RCC 7860 (cell line): ENCODE measurements around the gene TUBGCP6.
"Not testable (repeated sequence)": the region's sequence is repeated elsewhere in the genome, so short reads cannot be mapped to it uniquely, and the experiment has no call there.

Experiments used
- DNase-seq: peaks from one replicate; pipeline ENCODE4 v3.0.0-alpha.2; 2015; ENCODE audit warnings: low spot score
- FAIRE-seq: peaks from 2 replicates; lab custom pipeline; 2012; peaks lifted over from hg19 to GRCh38; lab: Jason Lieb, UNC

Gene TUBGCP6

DNA sequence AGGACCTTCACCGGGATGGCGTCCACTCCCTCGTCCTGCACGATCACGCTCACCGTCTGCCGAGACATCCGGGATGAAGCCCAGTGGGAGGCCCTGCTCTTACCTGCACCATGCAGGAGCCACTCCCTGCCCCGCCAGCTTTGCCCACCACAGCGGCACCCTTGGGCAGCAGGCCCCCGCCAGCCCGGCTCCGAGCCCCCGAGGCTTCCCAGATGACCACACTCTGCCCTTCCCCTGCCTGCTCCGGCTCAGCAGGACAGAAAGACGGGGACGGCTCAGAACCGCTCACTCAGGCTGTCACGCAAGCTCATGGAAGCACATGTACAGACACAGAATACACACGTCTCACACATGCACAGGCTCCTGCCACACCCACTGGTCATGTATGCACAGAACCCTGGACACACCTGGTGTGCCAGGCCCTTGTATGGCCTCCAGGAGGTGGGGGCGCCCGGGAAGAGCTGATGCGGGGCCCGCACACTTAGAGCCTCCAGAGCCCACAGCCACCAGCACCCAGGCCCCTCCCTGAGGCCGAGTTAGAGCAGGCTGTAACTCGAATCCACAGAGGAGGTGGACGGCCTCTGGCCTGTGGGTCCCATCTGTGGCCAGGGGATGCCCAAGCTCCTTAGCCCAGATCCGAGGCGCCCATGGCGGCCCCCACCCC, 34.3 kb upstream of the TUBGCP6 start:
- no peak for FAIRE-seq
- no peak for DNase-seq

DNA sequence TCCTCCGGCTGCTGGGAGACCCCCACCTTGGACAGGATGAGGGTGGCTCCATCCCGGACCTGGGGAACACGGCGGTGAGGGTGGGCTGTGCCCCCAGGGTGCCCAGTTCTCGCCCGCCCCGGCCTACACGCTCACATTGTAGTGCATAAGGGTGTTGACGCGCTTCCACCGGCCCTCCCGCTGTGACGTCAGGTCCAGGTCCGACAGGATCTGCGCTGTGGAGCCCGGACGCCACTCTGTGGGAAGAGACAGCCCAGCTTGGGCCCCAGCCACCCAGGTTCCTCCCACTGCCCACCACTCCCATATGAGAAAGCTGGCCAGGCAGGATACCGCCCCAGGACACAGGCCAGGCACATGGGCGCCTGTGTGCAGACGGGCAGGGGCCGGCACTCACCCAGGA, 33.6 kb upstream of the TUBGCP6 start:
- no peak for DNase-seq
- FAIRE-seq: no peak

DNA sequence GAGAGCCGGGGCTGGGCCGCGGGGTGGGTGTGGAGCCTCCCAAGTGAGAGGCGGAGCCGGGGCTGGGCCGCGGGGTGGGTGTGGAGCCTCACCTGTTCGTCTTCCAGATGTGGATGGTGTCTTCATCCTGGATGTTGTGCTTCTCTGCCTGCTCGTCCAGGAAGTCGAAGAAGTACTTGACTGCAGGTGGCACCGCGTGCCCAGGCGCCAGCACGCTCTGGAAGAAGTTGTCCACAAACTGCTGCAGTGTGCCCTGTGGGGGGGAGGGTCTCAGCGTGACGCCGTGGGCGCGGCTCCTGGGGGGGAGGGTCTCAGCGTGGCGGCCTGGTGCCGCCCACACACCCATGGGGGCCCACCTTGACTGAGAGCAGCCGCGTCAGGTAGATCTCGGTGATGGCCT, 32.9 kb upstream of the TUBGCP6 start:
- DNase-seq: no peak
- FAIRE-seq: no peak

DNA sequence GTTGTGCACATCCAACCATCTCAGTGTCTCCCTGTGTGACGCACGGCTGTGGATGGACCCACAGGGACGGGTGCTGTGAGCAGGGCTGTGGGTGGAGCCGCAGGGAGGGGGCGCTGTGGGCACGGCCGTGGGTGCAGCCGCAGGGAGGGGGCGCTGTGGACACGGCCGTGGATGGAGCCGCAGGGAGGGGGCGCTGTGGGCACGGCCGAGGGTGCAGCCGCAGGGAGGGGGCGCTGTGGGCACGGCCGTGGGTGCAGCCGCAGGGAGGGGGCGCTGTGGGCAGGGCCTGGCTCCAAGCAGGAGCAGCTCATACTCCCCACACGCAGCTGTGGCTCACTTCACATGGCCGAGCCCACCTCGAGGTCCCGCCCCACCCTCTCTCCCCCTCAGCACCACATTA, 31.3 kb upstream of the TUBGCP6 start:
- DNase-seq (no peak), FAIRE-seq (no peak)

DNA sequence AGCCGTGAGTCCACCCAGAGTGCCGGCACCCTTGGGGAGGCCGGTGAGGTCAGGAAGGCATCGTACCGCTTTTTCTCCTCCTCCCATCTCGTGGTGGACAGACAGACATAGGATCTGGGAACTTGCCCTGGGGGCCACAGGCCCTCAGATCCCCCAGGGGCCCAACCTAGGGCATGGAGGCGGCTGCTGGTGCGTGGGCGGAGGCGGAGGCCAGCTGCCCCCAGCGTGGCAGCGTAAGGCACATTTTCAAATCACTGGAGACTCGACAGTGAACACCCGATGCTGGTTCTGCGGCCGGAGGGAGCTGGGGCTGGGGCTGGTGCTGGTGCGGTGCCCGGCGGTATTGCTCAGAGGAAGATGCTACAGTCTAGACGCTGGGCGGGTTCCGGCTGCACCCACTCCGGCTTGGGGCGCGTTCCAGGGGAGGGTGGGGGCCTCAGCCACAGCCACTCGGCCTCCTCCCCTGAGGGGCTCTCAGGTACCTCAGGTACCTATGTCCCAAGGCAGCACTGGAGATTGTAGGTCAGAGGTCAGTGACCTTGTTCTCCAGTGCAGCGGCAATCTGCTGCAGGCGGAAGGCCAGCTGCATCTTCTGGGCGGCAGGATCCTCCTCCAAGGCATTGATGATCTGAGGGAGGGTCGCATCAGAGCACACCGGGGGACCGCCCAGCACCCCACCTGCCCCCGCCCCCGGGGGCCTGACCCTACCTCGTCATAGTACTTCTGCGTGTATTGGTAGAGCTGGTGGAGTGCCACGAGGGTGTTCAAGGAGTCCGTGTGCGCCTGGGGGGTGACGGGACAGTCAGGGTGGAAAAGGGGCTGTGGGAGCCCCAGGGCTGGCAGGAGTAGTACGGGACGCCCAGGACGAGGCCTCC, 30.6 kb upstream of the TUBGCP6 start:
- DNase-seq (no peak), FAIRE-seq (no peak)

DNA sequence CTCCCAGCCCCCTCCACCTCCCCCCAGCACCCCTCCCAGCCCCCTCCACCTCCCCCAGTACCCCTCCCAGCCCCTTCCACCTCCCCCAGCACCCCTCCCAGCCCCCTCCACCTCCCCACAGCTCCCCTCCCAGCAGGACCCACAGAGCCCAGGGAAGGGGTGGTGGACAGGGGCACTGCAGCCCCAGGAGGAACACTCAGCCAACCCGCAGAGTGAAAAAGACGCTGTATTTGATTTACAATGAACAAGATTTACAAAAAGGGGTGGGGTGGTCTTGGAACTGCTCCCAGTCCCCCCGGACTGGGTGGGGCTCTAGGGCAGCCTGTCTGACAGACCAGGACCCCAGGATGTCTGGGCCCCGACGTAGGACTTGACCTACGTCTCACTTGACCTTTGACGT, 29.9 kb upstream of the TUBGCP6 start:
- DNase-seq: no peak
- FAIRE-seq: no peak

DNA sequence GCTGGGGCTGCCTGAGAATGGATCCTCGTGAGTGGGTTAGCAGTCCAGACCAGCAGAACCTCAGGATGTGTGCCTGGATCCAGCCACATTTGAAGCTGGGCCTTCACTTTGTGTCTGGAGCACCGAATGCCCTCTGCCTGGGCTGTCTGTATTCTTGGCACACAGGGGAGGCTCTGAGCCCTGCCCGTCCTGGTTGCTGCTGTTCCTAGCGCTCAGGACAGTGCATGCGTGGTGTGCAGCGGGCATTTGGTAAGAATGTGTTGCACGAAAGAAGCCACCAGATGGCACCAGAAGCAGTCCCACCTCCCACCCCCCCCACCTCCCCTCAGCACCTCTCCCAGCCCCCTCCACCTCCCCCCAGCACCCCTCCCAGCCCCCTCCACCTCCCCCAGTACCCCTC, 29.5 kb upstream of the TUBGCP6 start:
- FAIRE-seq (no peak), DNase-seq (peak; percentile 21)

DNA sequence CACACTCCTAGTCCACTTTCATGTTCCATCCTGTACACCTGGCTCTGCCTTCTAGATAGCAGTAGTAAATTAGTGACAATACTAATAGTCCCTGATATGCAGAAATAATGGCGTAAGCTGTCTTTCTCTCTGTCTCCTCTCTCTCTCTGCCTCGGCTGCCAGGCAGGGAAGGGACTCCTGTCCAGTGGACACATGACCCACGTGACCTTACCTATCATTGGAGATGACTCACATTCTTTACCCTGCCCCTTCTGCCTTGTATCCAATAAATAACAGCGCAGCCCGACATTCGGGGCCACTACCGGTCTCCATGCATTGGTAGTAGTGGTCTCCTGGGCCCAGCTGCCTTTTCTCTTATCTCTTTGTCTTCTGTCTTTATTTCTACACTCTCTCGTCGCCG, 29.0 kb upstream of the TUBGCP6 start:
- FAIRE-seq, DNase-seq: not testable (repeated sequence)

DNA sequence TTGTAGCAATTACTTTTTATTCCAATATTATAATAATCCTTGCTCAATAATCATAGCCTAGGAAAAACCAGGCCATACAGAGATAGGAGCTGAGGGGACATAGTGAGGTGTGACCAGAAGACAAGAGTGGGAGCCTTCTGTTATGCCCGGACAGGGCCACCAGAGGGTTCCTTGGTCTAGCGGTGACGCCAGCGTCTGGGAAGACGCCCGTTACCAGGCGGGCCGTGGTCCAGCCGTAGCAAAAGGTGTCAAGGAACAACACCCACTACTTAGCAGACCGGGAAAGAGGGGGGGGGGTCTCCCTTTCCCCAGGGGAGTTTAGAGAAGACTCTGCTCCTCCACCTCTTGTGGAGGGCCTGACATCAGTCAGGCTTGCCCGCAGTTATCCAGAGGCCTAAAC, 28.5 kb upstream of the TUBGCP6 start:
- FAIRE-seq, DNase-seq: not testable (repeated sequence)

DNA sequence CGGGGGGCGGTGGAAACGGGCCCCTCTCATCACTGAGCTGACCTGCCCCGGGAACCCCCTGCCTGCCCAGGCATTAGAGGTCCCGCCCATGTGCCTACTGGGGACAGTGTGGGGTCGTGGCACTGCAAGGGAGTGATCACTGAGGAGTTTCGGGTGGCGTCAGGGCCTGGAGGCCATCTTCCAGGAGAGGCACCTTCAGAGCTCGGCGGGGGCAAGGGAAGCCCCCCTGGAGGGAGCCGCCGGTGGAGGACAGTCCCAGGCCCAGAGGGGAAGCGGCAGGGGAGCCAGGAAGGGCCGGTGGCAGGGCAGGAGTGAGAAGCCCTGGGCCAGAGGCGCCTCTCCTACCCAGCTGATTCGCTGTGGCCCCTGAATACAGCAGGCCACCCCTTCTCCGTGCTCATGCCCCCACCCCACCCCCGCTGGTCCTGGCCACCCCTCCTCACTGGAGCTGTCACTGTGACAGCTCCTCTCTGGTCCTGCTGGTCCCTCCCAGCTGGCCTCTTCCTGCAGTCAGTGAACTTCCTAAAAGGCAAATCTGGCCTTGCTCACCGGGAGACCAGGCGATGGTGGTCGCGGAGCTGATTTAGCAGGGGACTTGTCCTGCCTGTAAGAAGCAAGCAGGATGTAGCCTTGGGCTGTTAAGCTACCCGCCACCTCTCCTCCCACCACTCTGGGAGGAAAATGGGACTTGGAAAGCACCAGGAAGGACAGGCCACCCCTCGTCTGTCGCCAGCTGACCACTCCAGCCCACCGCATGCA, 27.4 kb upstream of the TUBGCP6 start:
- FAIRE-seq (no peak), DNase-seq (no peak)

DNA sequence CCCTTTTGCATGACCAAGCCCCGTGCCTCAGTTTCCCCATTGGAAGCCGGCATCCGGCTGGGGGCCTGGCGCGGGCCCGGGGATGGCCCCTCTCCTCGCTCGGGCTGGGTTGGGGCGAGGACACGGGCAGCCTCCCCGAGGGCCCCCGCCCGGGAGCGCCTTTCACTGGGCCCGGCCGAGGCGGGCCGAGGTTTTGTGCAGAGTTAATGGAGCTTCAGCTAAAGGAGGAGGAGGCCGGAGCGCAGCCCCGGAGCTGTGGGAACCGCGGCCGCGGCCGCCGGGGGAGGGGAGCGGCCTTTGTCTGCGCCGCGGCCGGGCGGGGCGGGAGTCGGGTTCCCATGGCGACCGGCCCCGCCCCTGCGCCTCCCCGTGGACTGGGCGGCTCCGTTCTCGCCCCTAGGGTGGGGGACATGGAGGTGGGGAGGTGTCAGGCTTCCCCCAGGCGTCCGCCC, 26.7 kb upstream of the TUBGCP6 start:
- DNase-seq (no peak), FAIRE-seq (no peak)

DNA sequence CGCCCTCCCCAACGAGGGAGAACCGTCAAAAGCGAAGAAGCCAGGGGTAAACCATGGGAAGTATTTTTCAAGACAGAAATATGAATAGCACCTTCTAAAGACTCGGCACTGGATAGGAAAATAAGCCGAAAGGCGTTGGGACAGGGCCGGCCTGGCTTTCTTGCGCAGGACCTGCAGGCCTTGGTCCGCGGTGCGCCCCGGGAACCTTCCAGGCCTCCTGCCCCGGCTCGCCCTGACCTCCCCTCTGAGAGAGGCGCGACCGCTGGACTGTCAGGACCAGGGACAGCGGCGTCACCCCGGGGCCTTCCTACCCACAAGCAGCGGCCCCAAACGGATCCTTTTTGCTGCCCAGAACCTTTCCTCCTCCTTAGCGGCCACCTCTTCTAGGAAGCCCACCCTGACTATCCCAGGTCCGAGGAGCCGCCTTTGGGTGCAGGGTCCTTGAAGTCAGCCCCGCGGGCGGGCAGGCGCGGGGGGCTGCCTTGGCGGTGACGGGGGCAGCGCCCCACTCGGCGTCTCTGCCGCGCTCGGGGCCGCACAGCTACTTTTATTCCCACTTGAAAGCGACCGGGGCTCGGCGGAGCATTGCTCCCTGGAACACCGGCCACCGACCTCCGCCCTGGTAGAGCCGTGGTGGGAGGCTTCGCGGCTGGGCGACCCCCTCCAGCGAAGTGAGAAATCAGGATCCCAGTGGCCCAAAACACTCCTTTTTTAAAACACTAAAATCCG, 26.0 kb upstream of the TUBGCP6 start:
- DNase-seq (no peak), FAIRE-seq (no peak)

DNA sequence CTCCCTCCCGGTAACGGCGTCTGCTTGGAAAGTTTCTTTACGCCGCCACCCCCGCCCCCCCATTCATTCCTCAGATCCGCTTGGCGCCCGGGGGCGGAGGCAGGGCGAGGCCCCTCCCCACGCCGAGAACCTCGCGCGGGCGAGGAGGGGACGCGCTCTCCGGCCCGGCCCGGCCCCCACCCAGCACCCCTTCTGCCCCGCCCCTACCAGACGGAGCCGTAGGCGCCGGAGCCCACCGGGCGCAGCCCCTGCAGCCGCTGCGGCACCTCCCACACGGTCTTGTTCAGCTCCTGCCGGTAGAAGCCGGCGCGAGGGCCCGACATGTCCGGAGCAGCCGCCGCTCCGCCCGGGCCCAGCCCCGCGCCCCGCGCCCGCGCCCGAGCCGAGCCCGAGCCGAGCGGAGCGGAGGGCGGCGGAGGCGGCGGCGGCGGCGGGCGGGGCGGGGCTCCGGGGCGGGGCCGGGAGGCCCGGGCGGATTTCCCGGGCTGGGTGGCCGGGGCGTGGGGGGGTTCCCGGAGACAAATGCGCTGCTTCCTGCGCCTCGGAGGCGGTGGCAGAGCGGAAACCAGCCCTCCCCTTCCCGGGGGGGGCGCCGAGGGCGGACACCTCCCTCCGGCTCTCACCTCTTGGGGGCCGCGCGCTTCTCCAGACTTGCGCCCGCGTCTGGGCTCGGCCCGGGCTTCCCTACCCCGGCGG, 25.3 kb upstream of the TUBGCP6 start, which contains the start of gene MAPK11:
TSS of gene MAPK11 (minus strand) at position 411 of the 696 bp plus-strand sequence. CDS start at position 323, 88 bp downstream.
- DNase-seq (no peak), FAIRE-seq (no peak)

DNA sequence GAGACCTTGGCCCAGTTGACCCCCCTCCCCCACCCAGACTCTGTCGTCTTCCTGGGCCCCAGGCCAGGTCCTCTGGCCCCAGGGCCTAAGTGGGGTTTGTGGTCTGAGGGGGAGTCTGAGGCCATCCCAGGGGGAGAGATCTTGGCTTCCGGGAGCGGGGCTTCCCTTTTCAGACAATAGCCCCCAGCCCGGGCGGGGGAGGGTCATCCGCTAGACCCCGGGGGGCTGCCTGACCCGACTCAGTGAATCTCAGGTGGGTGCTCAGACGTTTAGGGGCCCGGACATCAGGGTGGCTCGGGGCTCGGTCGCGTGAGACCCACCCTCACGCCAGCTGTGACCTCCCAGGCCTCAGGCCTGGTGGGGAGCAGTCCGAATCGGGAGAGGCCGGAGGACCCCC, 24.7 kb upstream of the TUBGCP6 start:
- DNase-seq (no peak), FAIRE-seq (no peak)

DNA sequence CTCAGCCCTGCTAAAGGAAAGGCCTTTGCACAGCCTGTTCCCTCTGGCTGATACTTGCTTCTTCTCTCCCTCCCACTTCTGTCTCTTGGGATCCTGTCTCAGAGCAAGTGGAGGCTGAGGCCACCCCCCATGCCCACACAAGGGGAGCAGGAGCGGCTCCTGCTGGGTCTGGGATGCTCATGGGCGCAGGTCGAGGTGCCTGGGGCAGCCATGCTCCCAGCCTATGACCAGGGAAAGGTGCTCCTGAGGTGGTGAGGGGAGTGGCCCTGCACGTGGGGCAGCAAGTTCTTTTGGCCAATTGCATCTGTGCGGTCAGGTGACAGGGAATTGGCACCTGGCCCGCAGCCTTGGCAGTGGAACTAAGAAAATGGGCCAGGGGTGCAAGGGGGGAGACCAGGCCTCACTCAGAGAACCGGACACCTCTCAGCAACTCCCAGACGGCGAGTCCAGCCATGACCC, 23.9 kb upstream of the TUBGCP6 start:
- FAIRE-seq: no peak
- DNase-seq: no peak

DNA sequence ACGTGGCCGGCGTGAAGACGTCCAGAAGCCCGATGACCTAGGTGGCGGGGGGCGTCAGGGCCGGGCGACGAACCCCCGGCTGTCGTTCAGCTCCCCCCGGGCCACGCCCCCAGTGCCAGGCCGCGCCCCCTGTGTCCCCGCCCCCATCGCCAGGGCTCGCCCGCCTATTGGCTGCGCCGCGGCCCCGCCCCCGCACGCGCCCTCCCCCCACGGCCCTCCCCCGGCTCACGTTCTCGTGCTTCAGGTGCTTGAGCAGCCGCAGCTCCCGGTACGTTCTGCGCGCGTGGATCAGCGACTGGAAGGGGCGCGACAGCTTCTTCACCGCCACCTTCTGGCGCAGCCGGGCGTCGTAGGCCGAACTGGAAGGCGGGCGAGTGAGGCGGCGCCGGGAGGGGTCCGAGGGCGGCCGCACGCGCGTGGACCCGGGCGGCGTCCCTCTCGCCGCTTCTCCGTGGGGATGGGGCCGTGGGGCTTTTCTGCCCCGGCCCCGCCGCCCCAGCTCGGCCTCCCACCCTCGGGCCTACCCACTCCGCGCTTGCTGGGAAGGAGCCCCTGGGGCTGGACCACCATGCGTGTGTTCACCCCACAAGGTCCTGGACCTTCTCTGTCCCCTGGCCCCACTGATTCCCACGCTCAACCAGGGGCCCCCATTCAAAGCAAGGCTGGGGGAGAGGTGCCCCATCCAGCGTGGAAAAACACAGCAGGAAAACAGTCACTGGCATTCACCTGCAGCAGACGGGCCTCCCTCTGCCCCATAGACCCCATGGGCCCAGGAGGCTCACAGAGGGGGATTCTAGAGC, 23.0 kb upstream of the TUBGCP6 start:
- FAIRE-seq (no peak), DNase-seq (no peak)

DNA sequence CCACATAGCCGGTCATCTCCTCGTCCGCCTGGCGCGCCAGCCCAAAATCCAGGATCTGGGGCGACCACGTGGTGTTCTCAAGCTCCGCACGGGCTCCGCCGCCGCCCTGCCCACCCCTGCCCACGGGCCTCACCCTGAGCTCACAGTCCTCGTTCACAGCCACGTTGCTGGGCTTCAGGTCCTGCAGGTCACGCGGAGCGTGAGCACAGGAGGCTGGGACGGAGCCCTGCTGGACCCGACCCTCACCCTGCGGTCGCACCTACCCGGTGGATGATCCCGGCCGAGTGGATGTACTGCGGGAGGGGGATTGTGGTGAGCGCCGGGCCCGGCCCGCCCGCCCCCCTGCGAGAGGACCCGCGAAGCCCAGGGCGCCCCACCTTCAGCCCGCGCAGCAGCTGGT, 22.2 kb upstream of the TUBGCP6 start:
- FAIRE-seq (no peak), DNase-seq (no peak)

DNA sequence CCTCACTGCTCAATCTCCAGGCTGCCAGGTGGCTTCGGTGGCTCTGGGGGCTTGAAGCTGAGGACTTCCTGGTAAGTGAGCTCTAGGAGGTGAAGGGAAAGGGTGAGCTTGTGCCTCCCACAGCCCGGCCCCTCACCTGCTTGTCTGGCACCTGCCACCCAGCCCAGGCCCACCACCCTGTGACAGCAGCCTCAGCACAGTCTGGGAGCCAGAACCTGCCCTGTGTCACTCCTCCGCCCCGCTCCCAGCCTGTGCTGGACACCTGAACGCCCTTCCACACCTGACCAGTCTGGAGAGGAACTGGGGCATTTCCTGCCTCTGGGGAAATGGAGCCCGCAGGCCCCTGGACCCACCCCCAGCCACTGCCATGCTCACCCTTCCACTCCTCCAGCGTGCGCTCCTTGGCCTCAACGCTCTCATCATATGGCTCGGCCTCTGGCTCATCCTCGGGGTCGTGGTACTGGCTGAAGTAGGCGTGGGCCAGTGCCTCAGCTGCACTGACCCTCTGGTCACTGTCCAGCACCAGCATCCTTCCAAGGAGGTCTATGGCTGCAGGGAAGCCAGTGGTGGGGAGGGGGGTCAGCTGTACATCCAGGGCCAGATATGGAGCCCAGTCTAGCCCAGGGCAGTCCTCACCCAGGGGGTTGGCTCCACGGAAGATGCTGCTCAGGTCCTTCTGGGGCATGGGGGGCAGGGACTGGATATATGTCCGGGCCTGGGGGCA, 20.3 kb upstream of the TUBGCP6 start:
- DNase-seq (no peak), FAIRE-seq (no peak)
